ENCODE data around the gene CFDP1.
"Not testable (repeated sequence)": the region's sequence is repeated elsewhere in the genome, so short reads cannot be mapped to it uniquely, and the experiment has no call there.

Gene CFDP1

GRCh38 chr16:75271441-75272096, 161.7 kb downstream of the CFDP1 start:
- no peak overlapping the region for H3K4me2 ChIP-seq (ENCODE audit: low read length)
- whole genome bisulfite sequencing (ENCODE audit: extremely low coverage, insufficient coverage, low lambda C conversion rate): no CpG with 5 or more reads among the region's 6 CpGs
- no peaks in the 10 kb centered on the region for H3K4me1 ChIP-seq (ENCODE audit: control insufficient read depth, low read depth, low read length)
- no peak overlapping the region for H3K4me3 ChIP-seq (ENCODE audit: low read length)
- H2BK120ac ChIP-seq (ENCODE audit: low read depth, low read length): no peak overlapping the region
- no peaks in the 10 kb centered on the region for H3K79me1 ChIP-seq (ENCODE audit: low read length)
- H3K36me3 ChIP-seq (ENCODE audit: control insufficient read depth, insufficient read depth, low read length): no peaks in the 10 kb centered on the region
- no peaks in the 10 kb centered on the region for H3K27me3 ChIP-seq (ENCODE audit: insufficient read depth, low read length, poor library complexity)
- H3K23ac ChIP-seq (ENCODE audit: low read length): no peak overlapping the region
- H2BK5ac ChIP-seq (ENCODE audit: low read length): no peak overlapping the region
- H3K4ac ChIP-seq (ENCODE audit: low read depth, low read length): no peak overlapping the region
- no peak overlapping the region for H4K5ac ChIP-seq (ENCODE audit: low read length)
- no peak overlapping the region for H4K8ac ChIP-seq (ENCODE audit: low read depth, low read length)
- no peak for DNase-seq
- H2AK5ac ChIP-seq (ENCODE audit: low read length): no peak overlapping the region
- H3K18ac ChIP-seq (ENCODE audit: low read length): no peak overlapping the region
- no peak overlapping the region for H3K56ac ChIP-seq (ENCODE audit: low read length)
- no peaks in the 10 kb centered on the region for H3K79me2 ChIP-seq (ENCODE audit: control insufficient read depth, insufficient read depth, low read length)
- no peak overlapping the region for H3K27ac ChIP-seq (ENCODE audit: low read depth, low read length)
- no peak overlapping the region for H3K9ac ChIP-seq (ENCODE audit: low read length)
- no peak overlapping the region for H2BK15ac ChIP-seq (replicated peaks; ENCODE audit: low read depth)

- not testable (repeated sequence) for H3K23ac ChIP-seq (ENCODE audit: low read length); H2BK5ac ChIP-seq (ENCODE audit: low read length); H3K18ac ChIP-seq (ENCODE audit: low read length); H2BK120ac ChIP-seq (ENCODE audit: low read depth, low read length); H2AK5ac ChIP-seq (ENCODE audit: low read length); H3K4me3 ChIP-seq (ENCODE audit: low read length); H3K4me2 ChIP-seq (ENCODE audit: low read length); H3K79me1 ChIP-seq (ENCODE audit: low read length); H3K36me3 ChIP-seq (ENCODE audit: control insufficient read depth, insufficient read depth, low read length); H2BK15ac ChIP-seq (replicated peaks; ENCODE audit: low read depth); H3K56ac ChIP-seq (ENCODE audit: low read length); DNase-seq; H3K9ac ChIP-seq (ENCODE audit: low read length); H3K4ac ChIP-seq (ENCODE audit: low read depth, low read length); H3K4me1 ChIP-seq (ENCODE audit: control insufficient read depth, low read depth, low read length); H3K27ac ChIP-seq (ENCODE audit: low read depth, low read length); H4K5ac ChIP-seq (ENCODE audit: low read length); H3K27me3 ChIP-seq (ENCODE audit: insufficient read depth, low read length, poor library complexity); H4K8ac ChIP-seq (ENCODE audit: low read depth, low read length)
- peaks cover 12% of the 10 kb centered on the region for H3K79me2 ChIP-seq (ENCODE audit: control insufficient read depth, insufficient read depth, low read length)
- WGBS (ENCODE audit: extremely low coverage, insufficient coverage, low lambda C conversion rate): no CpG with 5 or more reads among the region's 9 CpGs
Observed at GRCh38 chr16:75269358-75269757, 163.9 kb downstream of the CFDP1 start.

- Histone ChIP-seq H4K5ac (ENCODE audit: low read length) (no peak overlapping the region), H3K36me3 (ENCODE audit: control insufficient read depth, insufficient read depth, low read length) (peaks cover 2% of the 10 kb centered on the region), H2AK5ac (ENCODE audit: low read length) (no peak overlapping the region), H3K9ac (ENCODE audit: low read length) (no peak overlapping the region), H3K4ac (ENCODE audit: low read depth, low read length) (no peak overlapping the region), H3K23ac (ENCODE audit: low read length) (no peak overlapping the region), H3K4me2 (ENCODE audit: low read length) (no peak overlapping the region), H3K79me1 (ENCODE audit: low read length) (peaks cover 15% of the 10 kb centered on the region), H3K27ac (ENCODE audit: low read depth, low read length) (no peak overlapping the region), H4K8ac (ENCODE audit: low read depth, low read length) (no peak overlapping the region), H3K56ac (ENCODE audit: low read length) (no peak overlapping the region), H3K18ac (ENCODE audit: low read length) (no peak overlapping the region), H3K27me3 (ENCODE audit: insufficient read depth, low read length, poor library complexity) (no peaks in the 10 kb centered on the region), H3K4me1 (ENCODE audit: control insufficient read depth, low read depth, low read length) (peaks cover 6% of the 10 kb centered on the region), H2BK15ac (replicated peaks; ENCODE audit: low read depth) (no peak overlapping the region), H3K4me3 (ENCODE audit: low read length) (no peak overlapping the region), H3K79me2 (ENCODE audit: control insufficient read depth, insufficient read depth, low read length) (peaks cover 28% of the 10 kb centered on the region), H2BK5ac (ENCODE audit: low read length) (no peak overlapping the region), H2BK120ac (ENCODE audit: low read depth, low read length) (no peak overlapping the region)
- peak; percentile 63 for DNase-seq
- WGBS (ENCODE audit: extremely low coverage, insufficient coverage, low lambda C conversion rate): no CpG with 5 or more reads among the region's 10 CpGs
Observed at GRCh38 chr16:75267631-75268264, 165.6 kb downstream of the CFDP1 start.

GRCh38 chr16:75266738-75267630, 166.3 kb downstream of the CFDP1 start:
- no peak for DNase-seq
- Histone ChIP-seq H3K4me3 (ENCODE audit: low read length) (no peak overlapping the region), H2AK5ac (ENCODE audit: low read length) (no peak overlapping the region), H3K4ac (ENCODE audit: low read depth, low read length) (peak overlapping the region; percentile 64), H3K4me1 (ENCODE audit: control insufficient read depth, low read depth, low read length) (peaks cover 6% of the 10 kb centered on the region), H3K56ac (ENCODE audit: low read length) (peak overlapping the region; percentile 94), H3K27me3 (ENCODE audit: insufficient read depth, low read length, poor library complexity) (no peaks in the 10 kb centered on the region), H3K36me3 (ENCODE audit: control insufficient read depth, insufficient read depth, low read length) (peaks cover 2% of the 10 kb centered on the region), H3K79me1 (ENCODE audit: low read length) (peaks cover 22% of the 10 kb centered on the region), H4K5ac (ENCODE audit: low read length) (no peak overlapping the region), H3K23ac (ENCODE audit: low read length) (no peak overlapping the region), H3K18ac (ENCODE audit: low read length) (no peak overlapping the region), H2BK5ac (ENCODE audit: low read length) (no peak overlapping the region), H2BK120ac (ENCODE audit: low read depth, low read length) (no peak overlapping the region), H2BK15ac (replicated peaks; ENCODE audit: low read depth) (no peak overlapping the region), H3K27ac (ENCODE audit: low read depth, low read length) (no peak overlapping the region), H4K8ac (ENCODE audit: low read depth, low read length) (no peak overlapping the region), H3K4me2 (ENCODE audit: low read length) (no peak overlapping the region), H3K9ac (ENCODE audit: low read length) (peak overlapping the region; percentile 95), H3K79me2 (ENCODE audit: control insufficient read depth, insufficient read depth, low read length) (peaks cover 36% of the 10 kb centered on the region)
- no CpG with 5 or more reads among the region's 27 CpGs for WGBS (ENCODE audit: extremely low coverage, insufficient coverage, low lambda C conversion rate)

- peaks cover 43% of the 10 kb centered on the region for H3K79me2 ChIP-seq (ENCODE audit: control insufficient read depth, insufficient read depth, low read length)
- peak overlapping the region; percentile 90 for H3K18ac ChIP-seq (ENCODE audit: low read length)
- peak overlapping the region; percentile 94 for H3K56ac ChIP-seq (ENCODE audit: low read length)
- H2BK120ac ChIP-seq (ENCODE audit: low read depth, low read length): peak overlapping the region; percentile 94
- H3K4me2 ChIP-seq (ENCODE audit: low read length): peak overlapping the region; percentile 67
- no peak overlapping the region for H2BK15ac ChIP-seq (replicated peaks; ENCODE audit: low read depth)
- peak overlapping the region; percentile 65 for H3K27ac ChIP-seq (ENCODE audit: low read depth, low read length)
- H3K9ac ChIP-seq (ENCODE audit: low read length): peak overlapping the region; percentile 95
- H4K8ac ChIP-seq (ENCODE audit: low read depth, low read length): no peak overlapping the region
- DNase-seq: peak; percentile 91
- no peak overlapping the region for H4K5ac ChIP-seq (ENCODE audit: low read length)
- no CpG with 5 or more reads among the region's 62 CpGs for WGBS (ENCODE audit: extremely low coverage, insufficient coverage, low lambda C conversion rate)
- no peaks in the 10 kb centered on the region for H3K27me3 ChIP-seq (ENCODE audit: insufficient read depth, low read length, poor library complexity)
- peaks cover 6% of the 10 kb centered on the region for H3K4me1 ChIP-seq (ENCODE audit: control insufficient read depth, low read depth, low read length)
- peaks cover 28% of the 10 kb centered on the region for H3K79me1 ChIP-seq (ENCODE audit: low read length)
- peak overlapping the region; percentile 45 for H2AK5ac ChIP-seq (ENCODE audit: low read length)
- H2BK5ac ChIP-seq (ENCODE audit: low read length): no peak overlapping the region
- H3K23ac ChIP-seq (ENCODE audit: low read length): no peak overlapping the region
- peak overlapping the region; percentile 90 for H3K4ac ChIP-seq (ENCODE audit: low read depth, low read length)
- H3K4me3 ChIP-seq (ENCODE audit: low read length): peak overlapping the region; percentile 87
- H3K36me3 ChIP-seq (ENCODE audit: control insufficient read depth, insufficient read depth, low read length): peaks cover 2% of the 10 kb centered on the region
Observed at GRCh38 chr16:75265911-75266701, 167.2 kb downstream of the CFDP1 start.
